ENCODE data around the gene LDLR. TPM values are rescaled to one million over a fixed set of nuclear protein-coding genes. Genes with fewer than 3 reads are reported as not detected.
"Not testable (repeated sequence)": the region's sequence is repeated elsewhere in the genome, so short reads cannot be mapped to it uniquely, and the experiment has no call there.

LDLR gene
- total RNA-seq, 1 donor from 2014 or later, result 86.4 TPM

GRCh38 chr19:11140023-11140538, 50.8 kb downstream of the LDLR start:
- DNase-seq (ENCODE audit: low read depth in 2 of 2), result not testable (repeated sequence)

- no peak for DNase-seq (ENCODE audit: low read depth in 2 of 2)
Measured at GRCh38 chr19:11140896-11141295, 51.6 kb downstream of the LDLR start.

GRCh38 chr19:11141937-11142527, 52.8 kb downstream of the LDLR start:
- peak in 1 of 2 donors; percentile 29 for DNase-seq (ENCODE audit: low read depth in 2 of 2)

- DNase-seq (ENCODE audit: low read depth in 2 of 2), result peak; percentile 93 to 97
Measured at GRCh38 chr19:11142528-11143171, 53.4 kb downstream of the LDLR start.

- DNase-seq (ENCODE audit: low read depth in 2 of 2), result no peak
Measured at GRCh38 chr19:11145536-11145924, 56.3 kb downstream of the LDLR start.

DNA sequence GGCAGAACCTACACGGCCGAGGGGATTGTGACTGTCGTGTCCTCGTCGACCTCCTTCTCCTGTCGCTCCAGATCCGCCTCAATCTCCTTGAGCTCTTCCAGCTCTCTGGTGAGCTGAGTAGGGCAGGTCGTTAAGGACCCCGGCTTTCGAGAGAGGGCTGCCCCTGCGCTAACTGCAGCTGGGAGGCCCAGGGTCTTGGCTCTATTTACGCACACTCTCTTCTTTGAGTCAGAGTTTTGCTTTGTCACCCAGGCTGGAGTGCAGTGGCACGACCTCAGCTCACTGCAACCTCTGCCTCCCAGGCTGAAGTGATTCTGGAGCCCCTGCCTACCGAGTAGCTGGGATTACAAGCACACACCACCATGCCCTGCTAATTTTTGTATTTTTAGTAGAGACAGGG, 58.7 kb downstream of the LDLR start:
- no peak for DNase-seq (ENCODE audit: low read depth in 2 of 2)

DNA sequence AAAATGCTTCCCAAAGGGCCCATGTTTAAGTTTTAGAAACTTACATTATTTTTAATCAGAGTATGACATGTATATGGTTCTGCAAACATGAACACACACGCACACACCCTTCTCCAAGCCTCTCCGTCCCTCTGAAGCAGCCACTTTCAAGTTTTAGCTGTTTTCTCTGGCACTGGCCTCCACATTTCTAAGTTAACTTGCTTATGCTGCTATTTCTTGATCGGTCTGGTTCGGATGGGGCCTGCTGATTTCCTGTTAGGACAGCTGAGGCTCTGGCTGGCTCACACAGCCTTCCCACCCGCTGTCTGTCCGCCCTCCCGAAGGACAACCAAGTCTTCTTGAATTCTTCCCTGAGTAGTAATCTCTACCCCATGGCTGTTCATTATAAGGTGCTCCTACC, 61.9 kb downstream of the LDLR start:
- DNase-seq (ENCODE audit: low read depth in 2 of 2), result no peak

- peak; percentile 85 to 92 for DNase-seq (ENCODE audit: low read depth in 2 of 2)
Measured at GRCh38 chr19:11152318-11153062, 63.2 kb downstream of the LDLR start.

DNA sequence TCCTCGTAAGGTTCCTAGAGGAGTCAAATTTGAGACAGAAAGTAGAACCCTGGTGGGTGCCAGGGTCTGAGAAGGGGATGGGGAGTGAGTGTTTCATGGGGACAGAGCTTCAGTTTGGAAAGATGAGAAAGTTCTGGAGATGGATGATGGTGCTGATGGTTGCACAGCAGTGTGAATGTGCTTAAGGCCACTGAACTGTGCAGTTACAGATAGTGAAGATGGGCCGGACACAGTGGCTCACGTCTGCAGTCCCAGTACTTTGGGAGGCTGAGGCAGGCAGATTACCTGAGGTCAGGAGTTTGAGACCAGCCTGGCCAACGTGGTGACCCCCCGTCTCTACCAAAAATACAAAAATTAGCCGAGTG, 65.4 kb downstream of the LDLR start:
- DNase-seq (ENCODE audit: low read depth in 2 of 2), result no peak

- DNase-seq (ENCODE audit: low read depth in 2 of 2), result peak; percentile 99
Measured at GRCh38 chr19:11155373-11156120, 66.3 kb downstream of the LDLR start, which contains the start of gene SPC24. SPC24 (minus strand) TSS chr19:11155782; CDS start chr19:11155776, 6 bp downstream.

DNA sequence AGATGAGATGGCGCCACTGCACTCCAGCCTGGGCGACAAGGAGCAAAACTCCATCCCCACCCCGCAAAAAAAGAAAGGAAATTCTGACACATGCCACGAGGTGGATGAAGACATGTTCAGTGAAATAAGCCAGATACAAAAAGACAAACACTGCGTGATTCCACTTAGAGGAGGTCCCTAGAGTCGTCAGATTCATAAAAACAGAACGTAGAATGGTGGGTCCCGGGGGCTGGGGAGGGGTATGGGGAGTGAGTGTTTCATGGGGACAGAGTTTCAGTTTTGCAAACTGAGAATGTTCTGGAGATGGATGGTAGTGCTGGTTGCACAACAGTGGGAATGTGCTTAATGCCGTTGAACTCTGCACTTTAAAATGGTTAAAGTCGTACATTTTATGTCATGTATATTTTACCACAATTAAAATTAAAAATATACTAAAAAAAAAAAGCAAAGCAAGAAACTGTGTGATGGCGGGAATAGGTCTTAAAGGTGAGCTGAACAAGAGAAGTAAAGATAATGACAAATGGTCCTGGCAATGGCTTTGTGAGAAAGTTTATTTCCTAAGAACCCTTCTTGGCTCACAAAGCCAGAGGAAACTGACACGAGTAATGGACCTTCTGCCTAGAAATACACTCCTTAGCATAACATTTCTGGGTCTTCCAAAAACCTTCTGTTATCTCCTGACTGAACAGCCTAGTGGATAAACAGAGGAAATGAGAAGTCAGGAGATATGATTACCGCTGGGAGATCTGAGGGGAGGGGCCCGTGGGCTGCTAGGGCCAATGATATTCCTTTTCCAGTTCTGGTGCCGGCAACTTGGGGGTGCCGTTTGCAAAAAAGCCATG, 70.6 kb downstream of the LDLR start:
- DNase-seq (ENCODE audit: low read depth in 2 of 2), result peak in 1 of 2 donors; percentile 64

GRCh38 chr19:11160440-11160768, 71.1 kb downstream of the LDLR start:
- DNase-seq (ENCODE audit: low read depth in 2 of 2), result not testable (repeated sequence)

GRCh38 chr19:11164296-11164695, 75.0 kb downstream of the LDLR start:
- no peak for DNase-seq (ENCODE audit: low read depth in 2 of 2)

- DNase-seq (ENCODE audit: low read depth in 2 of 2), result peak in 1 of 2 donors; percentile 56
Measured at GRCh38 chr19:11164879-11165406, 75.7 kb downstream of the LDLR start.

- peak in 1 of 2 donors; percentile 29 for DNase-seq (ENCODE audit: low read depth in 2 of 2)
Measured at GRCh38 chr19:11165486-11166030, 76.3 kb downstream of the LDLR start.

DNA sequence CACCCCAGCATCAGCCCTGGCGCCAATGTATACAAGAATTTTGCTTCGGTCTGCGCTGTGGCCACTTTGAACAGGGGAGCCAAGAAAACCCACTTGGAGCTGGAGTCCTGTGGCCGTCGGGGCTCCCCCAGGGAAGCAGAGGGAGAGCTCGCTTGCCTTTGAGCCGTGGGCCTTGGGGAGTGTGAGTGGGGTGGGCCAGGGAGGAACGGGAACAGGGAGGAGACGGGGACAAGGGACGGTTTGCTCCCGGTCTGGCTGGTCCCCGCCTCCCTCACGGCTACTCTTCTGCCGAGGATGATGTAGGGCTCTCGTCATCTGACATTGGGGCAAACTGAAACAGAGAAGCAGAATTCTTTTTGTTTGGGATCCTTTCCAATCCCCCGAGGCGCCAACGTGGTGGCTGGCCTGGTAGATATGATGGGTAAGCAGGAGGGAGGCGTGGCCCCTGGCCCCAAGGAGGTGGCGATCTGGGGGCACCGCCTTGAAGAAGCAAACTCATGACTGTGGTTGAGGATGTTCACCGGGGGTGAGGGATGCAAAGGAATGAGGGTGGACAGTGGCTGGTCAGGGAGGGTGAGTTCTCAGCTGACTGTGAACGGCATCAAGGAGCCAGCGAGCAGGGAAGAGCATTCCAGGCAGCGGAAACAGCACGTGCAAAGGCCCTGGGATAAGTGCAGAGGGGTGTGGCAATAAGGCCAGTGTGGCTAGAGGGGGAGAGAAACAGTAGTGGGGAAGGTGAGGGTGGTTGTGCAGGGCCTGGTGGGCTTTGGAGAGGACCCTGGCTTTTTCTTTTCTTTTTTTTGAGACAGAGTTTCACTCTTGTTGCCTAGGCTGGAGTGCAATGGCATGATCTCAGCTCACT, 77.2 kb downstream of the LDLR start:
- no peak for DNase-seq (ENCODE audit: low read depth in 2 of 2)

DNA sequence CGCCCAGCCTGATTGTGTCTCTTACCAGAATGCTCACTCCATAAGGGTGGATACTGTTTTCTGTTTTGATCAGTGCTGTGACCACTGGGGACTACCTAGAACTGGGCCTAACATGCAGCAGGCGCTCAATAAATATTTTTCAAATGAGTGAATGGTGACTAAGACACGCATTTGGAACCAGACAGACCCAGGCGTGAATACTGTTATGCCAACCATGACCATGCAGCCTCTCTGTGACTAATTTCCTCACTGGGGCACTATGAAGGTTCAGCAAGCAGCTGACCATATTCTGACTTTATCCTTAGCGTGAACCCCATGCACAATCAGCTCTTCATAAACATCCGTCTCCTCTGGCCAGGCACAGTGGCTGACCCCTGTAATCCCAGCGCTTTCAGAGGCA, 79.3 kb downstream of the LDLR start:
- DNase-seq (ENCODE audit: low read depth in 2 of 2), result peak; percentile 89 to 99

- peak; percentile 48 to 79 for DNase-seq (ENCODE audit: low read depth in 2 of 2)
Measured at GRCh38 chr19:11169896-11170678, 80.8 kb downstream of the LDLR start.

GRCh38 chr19:11171144-11171543, 81.9 kb downstream of the LDLR start:
- no peak for DNase-seq (ENCODE audit: low read depth in 2 of 2)

Data from dermis microvascular lymphatic vessel endothelial cell (primary cell).